Endothelial cell of umbilical vein (primary cell): ENCODE measurements around the gene DNAJB12. TPM values are rescaled to one million over a fixed set of nuclear protein-coding genes. Genes with fewer than 3 reads are reported as not detected.
A peak's percentile ranks its signal among the peaks of the same experiment; 100 is the strongest.

Experiments
- BruUV-seq: library from RNA; stranded (reverse); fragments of 400-500 nt; replicated peaks from 2 replicates; lab custom pipeline; 2021; lab: Mats Ljungman, UMichigan
- CTCF ChIA-PET: fragments of 300-600, 350-600 bp; sonication (Branson Sonifier 250); formaldehyde crosslinking; loops from one replicate; lab custom pipeline; 2021; ENCODE audit warnings: antibody characterized with exemption, inconsistent platforms; lab: Charles Lee
- POLR2A ChIA-PET: fragments of 300-600, 350-600 bp; sonication (Branson Sonifier 250); formaldehyde crosslinking; loops from one replicate; lab custom pipeline; 2021; ENCODE audit warnings: antibody characterized with exemption, inconsistent platforms; lab: Charles Lee
- DNase-seq: peaks from one replicate; pipeline ENCODE4 v3.0.0-alpha.2; 2011; ENCODE audit warnings: low read depth, low spot score
- FAIRE-seq: peaks from 2 replicates; lab custom pipeline; 2011; peaks lifted over from hg19 to GRCh38; lab: Jason Lieb, UNC
- H2AFZ ChIP-seq: 2 replicates; pipeline ENCODE4 v1.6.0; 2012; ENCODE audit warnings: low read depth, low read length, control low read depth, inconsistent platforms
- H3K27ac ChIP-seq: 2 replicates; pipeline ENCODE4 v1.5.1; 2011; ENCODE audit warnings: low read depth, mild to moderate bottlenecking, control low read depth, low read length, moderate library complexity; ENCODE audit not compliant: insufficient read depth
- H3K27me3 ChIP-seq, 2 experiments: 2 replicates each; pipeline versions ENCODE4 v1.6.0 to v1.6.1; 2011; ENCODE audit warnings: low read length in 2 of 2, mixed read lengths in 1 of 2; ENCODE audit not compliant: control insufficient read depth in 2 of 2, insufficient read depth in 2 of 2
- H3K36me3 ChIP-seq, 2 experiments: 2 replicates in 1 of 2; 3 replicates in 1 of 2; pipeline ENCODE4 v1.5.1; 2011; ENCODE audit warnings: low read length in 2 of 2, mild to moderate bottlenecking in 1 of 2, moderate library complexity in 1 of 2; ENCODE audit not compliant: control insufficient read depth in 2 of 2, insufficient read depth in 2 of 2; ENCODE audit errors: extremely low read depth in 1 of 2
- H3K4me1 ChIP-seq: 3 replicates; pipeline ENCODE4 v1.5.1; 2011; ENCODE audit warnings: mild to moderate bottlenecking, low read length; ENCODE audit not compliant: control insufficient read depth, insufficient read depth; ENCODE audit errors: extremely low read depth
- H3K4me2 ChIP-seq: 2 replicates; pipeline ENCODE4 v1.6.1; 2011; ENCODE audit warnings: low read length, control low read depth, mixed read lengths; ENCODE audit not compliant: insufficient read depth
- H3K4me3 ChIP-seq, 3 experiments: fragments of 200-600 bp in 1 of 3; sonication (generic), shearing (Covaris generic) in 1 of 3; replicated peaks in 1 of 3; 2 replicates each; pipeline ENCODE4 v1.5.1; 2011 to 2016; ENCODE audit warnings: control low read depth in 3 of 3, low read length in 3 of 3, mild to moderate bottlenecking in 2 of 3, inconsistent platforms in 1 of 3, low read depth in 1 of 3, moderate library complexity in 1 of 3; ENCODE audit not compliant: insufficient read depth in 1 of 3
- H3K79me2 ChIP-seq: 2 replicates; pipeline ENCODE4 v1.6.0; 2012; ENCODE audit warnings: low read length, inconsistent platforms; ENCODE audit not compliant: control insufficient read depth, insufficient read depth
- H3K9ac ChIP-seq: replicated peaks from 2 replicates; pipeline ENCODE3; 2011; ENCODE audit warnings: low read length, control low read depth; ENCODE audit not compliant: insufficient read depth; ENCODE audit errors: extremely low read depth
- H3K9me1 ChIP-seq: replicated peaks from 3 replicates; pipeline ENCODE4 v1.6.0; 2011; ENCODE audit warnings: mild to moderate bottlenecking, low read length; ENCODE audit not compliant: control insufficient read depth, insufficient read depth; ENCODE audit errors: extremely low read depth
- H3K9me3 ChIP-seq: replicated peaks from 2 replicates; pipeline ENCODE4 v1.5.1; 2012; ENCODE audit warnings: low read length, inconsistent platforms; ENCODE audit not compliant: control insufficient read depth, insufficient read depth
- H4K20me1 ChIP-seq: replicated peaks from 2 replicates; pipeline ENCODE3; 2011; ENCODE audit warnings: mild to moderate bottlenecking, low read length; ENCODE audit not compliant: control insufficient read depth, insufficient read depth; ENCODE audit errors: extremely low read depth
- EZH2 ChIP-seq: IDR thresholded peaks from 2 replicates; pipeline ENCODE4 v1.6.1; 2012; ENCODE audit warnings: borderline replicate concordance, low read depth, mild to moderate bottlenecking, moderate library complexity, low read length, inconsistent platforms; ENCODE audit not compliant: severe bottlenecking
- FOS ChIP-seq: IDR thresholded peaks from 2 replicates; pipeline ENCODE4 v1.6.1; 2011; ENCODE audit warnings: mild to moderate bottlenecking, low read length, moderate library complexity, borderline replicate concordance; ENCODE audit not compliant: insufficient read depth
- JUN ChIP-seq: IDR thresholded peaks from 2 replicates; pipeline ENCODE4 v1.6.1; 2011; ENCODE audit warnings: borderline replicate concordance, low read depth; ENCODE audit not compliant: insufficient read length, insufficient read depth
- MYC ChIP-seq: IDR thresholded peaks from one replicate; pipeline ENCODE4 v1.6.1; 2011; ENCODE audit warnings: mild to moderate bottlenecking, low read depth, low read length
- POLR2A ChIP-seq: IDR thresholded peaks from 2 replicates; pipeline ENCODE4 v1.6.1; 2012; ENCODE audit warnings: low read depth, mild to moderate bottlenecking, control low read depth, low read length
- POLR2AphosphoS5 ChIP-seq: IDR thresholded peaks from 2 replicates; pipeline ENCODE4 v1.6.1; 2012; ENCODE audit warnings: low read depth, mild to moderate bottlenecking, control low read depth, low read length, moderate library complexity; ENCODE audit not compliant: insufficient read depth
- dilution Hi-C: fragments of 300-500 bp; cut with MboI; formaldehyde crosslinking; loops from one replicate; pipeline ENCODE4 v1.15.0; 2019; ENCODE audit warnings: low sequenced_read_pairs; ENCODE audit not compliant: extremely low pct_ligation_motif_present
- intact Hi-C: fragments of 100-400 bp; cut with micrococcal nuclease; formaldehyde crosslinking; loops from one replicate; pipeline ENCODE4 v1.10.0; 2022
- polyA plus RNA-seq, 4 experiments: library from polyadenylated mRNA; depleted of rRNA in 3 of 4; stranded (reverse) in 3 of 4; unstranded in 1 of 4; fragments of >200 nt; gene quantifications; 2 replicates each; pipeline versions ENCODE4 v1.2.1 to v1.2.3, GENCODE V29; 2011 to 2012; ENCODE audit warnings: missing spikeins in 1 of 4
- total RNA-seq: library from RNA; stranded (reverse); gene quantifications from 2 replicates; pipeline ENCODE4 v1.2.3, GENCODE V29; 2021
- TF ChIP-seq, protein P1 (sequence below), 2 donors: IDR thresholded peaks; 1 replicate in 1 of 2; 2 replicates in 1 of 2; pipeline ENCODE4 v1.5.1; 2011; ENCODE audit warnings: low read length in 2 of 2, mild to moderate bottlenecking in 2 of 2, moderate library complexity in 2 of 2, control low read depth in 1 of 2, inconsistent platforms in 1 of 2, low read depth in 1 of 2; ENCODE audit not compliant: insufficient read depth in 1 of 2; ENCODE audit errors: extremely low read depth in 1 of 2

Gene DNAJB12
- total and polyA plus RNA-seq, 2 donors (not counting 3 experiments of a cell fraction or from before 2014, with no cell fraction given): 27.2 to 44.2 TPM

DNA sequence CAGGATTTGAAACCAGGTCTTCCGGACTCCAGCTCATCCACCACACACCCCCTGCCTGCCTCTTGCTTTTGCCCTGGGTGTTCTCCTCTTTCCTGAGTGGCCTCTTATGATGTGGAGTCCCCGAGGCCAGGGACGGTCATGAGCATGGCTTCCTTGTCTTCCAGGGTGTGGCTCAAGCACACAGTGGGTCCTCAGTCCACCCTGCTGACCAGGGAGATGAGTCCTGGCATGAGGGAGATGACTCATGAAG is 32.8 kb downstream of the DNAJB12 start:
- no peak for DNase-seq

More for the DNA sequence above, 32.8 kb downstream of the DNAJB12 start:
- Histone ChIP-seq H4K20me1 (no peaks in the 10 kb centered on the region), H3K9me3 (no peaks in the 10 kb centered on the region), H3K9me1 (no peaks in the 10 kb centered on the region), H3K4me2 (no peak overlapping the region), H3K27me3 (no peaks in the 10 kb centered on the region), H3K36me3 (no peaks in the 10 kb centered on the region), H3K79me2 (no peaks in the 10 kb centered on the region), H3K4me1 (peaks cover 60% of the 10 kb centered on the region), H3K9ac (no peak overlapping the region), H3K27ac (peak overlapping the region; percentile 100), H3K4me3 (no peak overlapping the region), H2AFZ (no peak overlapping the region)
- BruUV-seq: no TSS peak
- no peak for FAIRE-seq
- intact Hi-C loops (no loop called here), dilution Hi-C loops (no loop called here)
- ChIA-PET CTCF (interaction anchor here (0.7 to 5.4 kb wide), 5 partner anchors 13 to 426 kb away, joined by 3 to 72 read pairs (median 3); partner anchors contain the start of genes ASCC1 and DDIT4), POLR2A (interaction anchor here (2.6 to 5.6 kb wide), 2 partner anchors 25 to 46 kb away, joined by 9 to 59 read pairs; partner anchors contain the start of gene DDIT4)
- TF ChIP-seq, protein P1, sequence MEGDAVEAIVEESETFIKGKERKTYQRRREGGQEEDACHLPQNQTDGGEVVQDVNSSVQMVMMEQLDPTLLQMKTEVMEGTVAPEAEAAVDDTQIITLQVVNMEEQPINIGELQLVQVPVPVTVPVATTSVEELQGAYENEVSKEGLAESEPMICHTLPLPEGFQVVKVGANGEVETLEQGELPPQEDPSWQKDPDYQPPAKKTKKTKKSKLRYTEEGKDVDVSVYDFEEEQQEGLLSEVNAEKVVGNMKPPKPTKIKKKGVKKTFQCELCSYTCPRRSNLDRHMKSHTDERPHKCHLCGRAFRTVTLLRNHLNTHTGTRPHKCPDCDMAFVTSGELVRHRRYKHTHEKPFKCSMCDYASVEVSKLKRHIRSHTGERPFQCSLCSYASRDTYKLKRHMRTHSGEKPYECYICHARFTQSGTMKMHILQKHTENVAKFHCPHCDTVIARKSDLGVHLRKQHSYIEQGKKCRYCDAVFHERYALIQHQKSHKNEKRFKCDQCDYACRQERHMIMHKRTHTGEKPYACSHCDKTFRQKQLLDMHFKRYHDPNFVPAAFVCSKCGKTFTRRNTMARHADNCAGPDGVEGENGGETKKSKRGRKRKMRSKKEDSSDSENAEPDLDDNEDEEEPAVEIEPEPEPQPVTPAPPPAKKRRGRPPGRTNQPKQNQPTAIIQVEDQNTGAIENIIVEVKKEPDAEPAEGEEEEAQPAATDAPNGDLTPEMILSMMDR (IDR thresholded peaks at IDR 0.05; ENCODE audit: extremely low read depth in 1 of 2, insufficient read depth in 1 of 2, low read depth in 1 of 2, low read length in 2 of 2): no peak
- TF ChIP-seq MYC: no peak
- TF ChIP-seq FOS: no peak
- TF ChIP-seq JUN: no peak
- TF ChIP-seq EZH2: no peak
- no peak for TF ChIP-seq POLR2AphosphoS5
- TF ChIP-seq POLR2A: no peak
